Esophagus squamous epithelium (tissue), 4 donors: Measurements from ENCODE around the gene NCEH1.

Experiments used
- POLR2A ChIP-seq, 4 donors: fragments of 450-650 bp; IDR thresholded peaks; one replicate each; pipeline ENCODE4 v1.6.1; 2017; ENCODE audit warnings: antibody characterized with exemption in 4 of 4, mild to moderate bottlenecking in 4 of 4, moderate library complexity in 3 of 4
- TF ChIP-seq, protein P1 (sequence below), 6 experiments: fragments of 450-650 bp in 4 of 6; fragments of 200-600 bp in 2 of 6; sonication (generic) in 2 of 6; IDR thresholded peaks; one replicate each; pipeline ENCODE4 v1.5.1; 2016 to 2019; ENCODE audit warnings: antibody characterized with exemption in 6 of 6, mild to moderate bottlenecking in 4 of 6, moderate library complexity in 4 of 6

DNA sequence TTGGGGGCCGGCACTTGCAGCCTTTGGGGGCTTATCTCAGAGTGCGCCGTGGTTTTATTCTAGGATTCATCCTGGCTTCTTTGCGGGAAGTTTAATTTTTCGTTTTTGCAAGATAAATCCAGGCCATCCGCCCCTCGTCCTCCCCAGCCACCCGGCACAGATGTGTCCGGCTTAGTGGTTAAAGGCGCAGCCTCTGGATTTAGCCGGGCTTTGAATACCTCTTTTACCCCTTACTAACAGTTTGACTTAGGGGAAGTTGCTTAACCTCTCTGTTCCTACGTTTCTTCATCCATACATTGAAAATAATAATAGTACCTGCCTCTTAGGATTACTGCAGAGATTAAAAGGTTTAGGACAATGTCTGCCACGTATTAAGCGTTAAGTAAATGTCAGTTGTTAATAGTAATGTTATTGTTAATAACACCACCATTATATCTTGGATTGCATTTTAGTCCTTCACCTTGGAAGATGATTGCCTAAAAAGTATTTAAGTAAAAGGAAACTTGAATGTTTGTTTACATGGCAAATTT is 40.4 kb upstream of the NCEH1 start:
- TF ChIP-seq, protein P1, sequence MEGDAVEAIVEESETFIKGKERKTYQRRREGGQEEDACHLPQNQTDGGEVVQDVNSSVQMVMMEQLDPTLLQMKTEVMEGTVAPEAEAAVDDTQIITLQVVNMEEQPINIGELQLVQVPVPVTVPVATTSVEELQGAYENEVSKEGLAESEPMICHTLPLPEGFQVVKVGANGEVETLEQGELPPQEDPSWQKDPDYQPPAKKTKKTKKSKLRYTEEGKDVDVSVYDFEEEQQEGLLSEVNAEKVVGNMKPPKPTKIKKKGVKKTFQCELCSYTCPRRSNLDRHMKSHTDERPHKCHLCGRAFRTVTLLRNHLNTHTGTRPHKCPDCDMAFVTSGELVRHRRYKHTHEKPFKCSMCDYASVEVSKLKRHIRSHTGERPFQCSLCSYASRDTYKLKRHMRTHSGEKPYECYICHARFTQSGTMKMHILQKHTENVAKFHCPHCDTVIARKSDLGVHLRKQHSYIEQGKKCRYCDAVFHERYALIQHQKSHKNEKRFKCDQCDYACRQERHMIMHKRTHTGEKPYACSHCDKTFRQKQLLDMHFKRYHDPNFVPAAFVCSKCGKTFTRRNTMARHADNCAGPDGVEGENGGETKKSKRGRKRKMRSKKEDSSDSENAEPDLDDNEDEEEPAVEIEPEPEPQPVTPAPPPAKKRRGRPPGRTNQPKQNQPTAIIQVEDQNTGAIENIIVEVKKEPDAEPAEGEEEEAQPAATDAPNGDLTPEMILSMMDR (IDR thresholded peaks at IDR 0.05): no peak
- TF ChIP-seq POLR2A (IDR thresholded peaks at IDR 0.05): no peak
